Activated CD8-positive, alpha-beta memory T cell treated with anti-CD3 and anti-CD28 coated beads, Interleukin-2, amount 10 ng/mL, durations not matched to agents 7 days and 5 days (primary cell): ENCODE measurements around the gene FNIP1. TPM values are rescaled to one million over a fixed set of nuclear protein-coding genes. Genes with fewer than 3 reads are reported as not detected.
"Not testable (repeated sequence)": the region's sequence is repeated elsewhere in the genome, so short reads cannot be mapped to it uniquely, and the experiment has no call there.

ENCODE experiments used
- ATAC-seq: fragments of 150-1000 bp; cut with Tn5 transposase; one replicate; pipeline ENCODE4 v1.10.0; 2021; ENCODE audit warnings: moderate library complexity
- CTCF ChIA-PET: fragments of 350-600 bp; sonication (Branson Sonifier 250); formaldehyde crosslinking; loops from one replicate; lab custom pipeline; 2021; ENCODE audit warnings: antibody characterized with exemption; lab: Charles Lee
- DNase-seq: peaks from one replicate; pipeline ENCODE4 v3.0.0-alpha.2; 2020
- H3K27ac Mint-ChIP-seq: one replicate; pipeline ENCODE4 v1.8.0; 2021; ENCODE audit warnings: mild to moderate bottlenecking, mixed read lengths
- H3K27me3 Mint-ChIP-seq: one replicate; pipeline ENCODE4 v1.8.0; 2021; ENCODE audit warnings: mixed read lengths
- H3K36me3 Mint-ChIP-seq: one replicate; pipeline ENCODE4 v1.8.0; 2021; ENCODE audit warnings: mild to moderate bottlenecking, mixed read lengths
- H3K4me1 Mint-ChIP-seq: one replicate; pipeline ENCODE4 v1.8.0; 2021; ENCODE audit warnings: mixed read lengths
- H3K4me3 Mint-ChIP-seq: one replicate; pipeline ENCODE4 v1.8.0; 2021; ENCODE audit warnings: mild to moderate bottlenecking, moderate library complexity, mixed read lengths
- H3K9me3 Mint-ChIP-seq: one replicate; pipeline ENCODE4 v1.8.0; 2022; ENCODE audit warnings: low read depth, mixed read lengths
- total RNA-seq, 2 experiments: library from RNA; stranded (reverse); gene quantifications; one replicate each; pipeline ENCODE4 v1.2.3, GENCODE V29; 2021

The FNIP1 gene
- total RNA-seq, 2 experiments from 2014 or later = 25.5 to 30.3 TPM

- DNase-seq, H3K4me1 Mint-ChIP-seq, H3K27ac Mint-ChIP-seq, ATAC-seq, H3K27me3 Mint-ChIP-seq, CTCF ChIA-PET, H3K4me3 Mint-ChIP-seq: not testable (repeated sequence)
- H3K9me3 Mint-ChIP-seq = peaks cover 14% of the 10 kb centered on the region
- H3K36me3 Mint-ChIP-seq = peaks cover 57% of the 10 kb centered on the region
Observed at GRCh38 chr5:131729292-131729691, 67.5 kb downstream of the FNIP1 start.

GRCh38 chr5:131724089-131724488 lies 72.7 kb downstream of the FNIP1 start:
- ATAC-seq, H3K4me1 Mint-ChIP-seq, H3K27me3 Mint-ChIP-seq, CTCF ChIA-PET, DNase-seq, H3K27ac Mint-ChIP-seq, H3K4me3 Mint-ChIP-seq: not testable (repeated sequence)
- peaks cover 49% of the 10 kb centered on the region for H3K36me3 Mint-ChIP-seq
- peaks cover 22% of the 10 kb centered on the region for H3K9me3 Mint-ChIP-seq

DNA sequence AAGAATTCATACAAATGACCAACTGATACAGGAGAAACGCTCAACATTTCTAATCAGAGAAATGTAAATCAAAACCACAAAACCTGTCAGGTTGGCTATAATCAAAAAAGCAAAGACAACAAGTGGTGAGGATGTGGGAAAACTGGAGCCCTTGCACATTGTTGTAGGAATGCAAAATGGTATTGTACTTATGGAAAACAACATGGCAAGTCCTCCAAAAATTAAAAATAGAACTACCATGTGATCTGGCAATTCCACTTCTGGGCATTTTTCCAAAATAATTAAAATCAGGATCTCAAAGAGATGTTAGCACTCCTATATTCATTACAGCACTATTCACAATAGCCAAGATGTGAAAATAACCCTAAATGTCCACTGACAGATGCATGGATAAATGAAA lies 76.1 kb downstream of the FNIP1 start:
- Mint-ChIP-seq H3K4me1 (peaks cover 3% of the 10 kb centered on the region), H3K36me3 (peaks cover 40% of the 10 kb centered on the region), H3K27me3 (no peaks in the 10 kb centered on the region), H3K4me3 (no peak overlapping the region), H3K27ac (no peak overlapping the region), H3K9me3 (peaks cover 8% of the 10 kb centered on the region)
- no peak for DNase-seq
- no peak for ATAC-seq
- CTCF ChIA-PET = no interaction called here

GRCh38 chr5:131719564-131719963 lies 77.3 kb downstream of the FNIP1 start:
- DNase-seq (no peak), ATAC-seq (no peak)
- Mint-ChIP-seq H3K4me1 (peaks cover 3% of the 10 kb centered on the region), H3K9me3 (peaks cover 8% of the 10 kb centered on the region), H3K36me3 (peaks cover 40% of the 10 kb centered on the region), H3K27ac (no peak overlapping the region), H3K27me3 (no peaks in the 10 kb centered on the region), H3K4me3 (no peak overlapping the region)
- CTCF ChIA-PET = interaction anchor here (1.3 to 1.6 kb wide), 2 partner anchors 9 to 130 kb away, joined by 3 read pairs; no protein-coding TSS in a partner anchor

DNA sequence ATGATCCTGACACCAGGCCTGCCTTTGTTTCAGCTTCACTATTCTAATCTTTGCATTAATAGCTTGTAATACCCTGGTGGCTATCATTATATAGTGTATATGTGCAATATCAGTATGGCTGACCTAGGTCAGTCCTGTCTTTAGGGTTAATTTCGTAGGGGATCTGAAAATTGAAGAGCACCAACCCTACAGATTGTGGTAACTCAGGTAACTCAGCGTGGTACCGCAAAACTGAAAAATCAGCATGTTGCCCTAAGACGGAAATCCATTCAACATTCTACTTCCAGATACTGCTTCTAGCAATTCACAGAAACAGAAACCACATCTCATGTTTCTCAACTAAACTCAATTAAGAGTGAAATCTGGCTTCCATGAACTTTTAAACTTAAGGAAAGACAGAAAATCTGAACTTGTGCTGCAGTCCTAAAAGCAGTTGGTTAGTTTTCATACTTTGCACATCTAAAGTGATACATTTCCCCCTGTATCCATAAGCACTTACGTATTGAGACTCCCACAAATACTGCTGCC lies 78.3 kb downstream of the FNIP1 start:
- no peak for DNase-seq
- CTCF ChIA-PET = interaction anchor here (0.6 to 1.6 kb wide), 4 partner anchors 8 to 365 kb away, joined by 3 read pairs; no protein-coding TSS in a partner anchor
- Mint-ChIP-seq H3K27ac (no peak overlapping the region), H3K9me3 (peaks cover 8% of the 10 kb centered on the region), H3K4me1 (peaks cover 3% of the 10 kb centered on the region), H3K4me3 (no peak overlapping the region), H3K36me3 (peaks cover 44% of the 10 kb centered on the region), H3K27me3 (no peaks in the 10 kb centered on the region)
- no peak for ATAC-seq

DNA sequence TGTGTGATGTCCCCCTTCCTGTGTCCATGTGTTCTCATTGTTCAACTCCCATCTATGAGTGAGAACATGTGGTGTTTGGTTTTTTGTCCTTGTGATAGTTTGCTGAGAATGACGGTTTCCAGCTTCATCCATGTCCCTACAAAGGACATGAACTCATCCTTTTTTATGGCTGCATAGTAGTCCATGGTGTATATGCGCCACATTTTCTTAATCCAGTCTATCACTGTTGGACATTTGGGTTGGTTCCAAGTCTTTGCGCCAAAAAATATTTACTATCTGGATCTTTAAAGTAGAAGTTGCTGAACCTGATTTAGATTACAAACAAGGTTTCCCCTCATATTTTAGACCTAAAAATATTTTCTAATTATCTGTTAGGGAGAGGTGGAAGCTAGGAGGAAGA lies 79.7 kb downstream of the FNIP1 start:
- H3K27me3 Mint-ChIP-seq, H3K27ac Mint-ChIP-seq, H3K4me3 Mint-ChIP-seq, ATAC-seq, H3K4me1 Mint-ChIP-seq, DNase-seq, CTCF ChIA-PET, H3K9me3 Mint-ChIP-seq: not testable (repeated sequence)
- H3K36me3 Mint-ChIP-seq = peaks cover 45% of the 10 kb centered on the region

DNA sequence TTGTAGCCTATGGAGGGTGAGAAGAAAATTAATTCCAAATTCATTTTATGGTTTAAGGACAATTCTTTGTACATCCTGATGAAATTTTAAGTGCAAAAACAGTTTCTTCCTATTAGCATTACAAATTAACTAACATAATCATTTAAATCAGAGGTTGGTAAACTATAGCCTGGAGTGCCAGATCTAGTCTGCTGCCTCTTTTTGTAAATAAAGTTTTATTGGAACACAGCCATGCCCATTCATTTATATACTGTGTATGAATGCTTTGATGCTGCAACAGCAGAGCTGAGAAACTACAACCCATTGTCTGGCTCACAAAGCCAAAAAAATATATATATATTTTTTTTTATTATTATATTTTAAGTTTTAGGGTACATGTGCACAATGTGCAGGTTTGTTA lies 80.2 kb downstream of the FNIP1 start:
- no peak overlapping the region for H3K27ac Mint-ChIP-seq
- peaks cover 44% of the 10 kb centered on the region for H3K36me3 Mint-ChIP-seq
- peaks cover 8% of the 10 kb centered on the region for H3K9me3 Mint-ChIP-seq
- CTCF ChIA-PET = no interaction called here
- peaks cover 3% of the 10 kb centered on the region for H3K4me1 Mint-ChIP-seq
- no peak overlapping the region for H3K4me3 Mint-ChIP-seq
- ATAC-seq = no peak
- H3K27me3 Mint-ChIP-seq = no peaks in the 10 kb centered on the region
- DNase-seq = no peak

- Mint-ChIP-seq H3K9me3 (no peaks in the 10 kb centered on the region), H3K27ac (no peak overlapping the region), H3K4me1 (no peaks in the 10 kb centered on the region), H3K4me3 (no peak overlapping the region), H3K27me3 (no peaks in the 10 kb centered on the region), H3K36me3 (peaks cover 30% of the 10 kb centered on the region)
- DNase-seq (no peak), ATAC-seq (no peak)
- CTCF ChIA-PET = interaction anchor here (0.8 to 1.4 kb wide), 2 partner anchors 9 to 353 kb away, joined by 3 read pairs; no protein-coding TSS in a partner anchor
Observed at GRCh38 chr5:131710391-131710790, 86.4 kb downstream of the FNIP1 start.

- no peaks in the 10 kb centered on the region for H3K4me1 Mint-ChIP-seq
- no peak overlapping the region for H3K4me3 Mint-ChIP-seq
- H3K27me3 Mint-ChIP-seq = no peaks in the 10 kb centered on the region
- ATAC-seq = no peak
- no peak overlapping the region for H3K27ac Mint-ChIP-seq
- H3K9me3 Mint-ChIP-seq = no peaks in the 10 kb centered on the region
- DNase-seq = no peak
- H3K36me3 Mint-ChIP-seq = peaks cover 36% of the 10 kb centered on the region
- CTCF ChIA-PET = interaction anchor here (1.0 to 1.1 kb wide), 2 partner anchors 9 to 299 kb away, joined by 3 read pairs; no protein-coding TSS in a partner anchor
Observed at GRCh38 chr5:131709043-131709442, 87.8 kb downstream of the FNIP1 start.

- H3K4me1 Mint-ChIP-seq = no peaks in the 10 kb centered on the region
- H3K4me3 Mint-ChIP-seq = no peak overlapping the region
- ATAC-seq (no peak), DNase-seq (no peak)
- H3K27ac Mint-ChIP-seq = no peak overlapping the region
- peaks cover 50% of the 10 kb centered on the region for H3K36me3 Mint-ChIP-seq
- no peaks in the 10 kb centered on the region for H3K27me3 Mint-ChIP-seq
- CTCF ChIA-PET = no interaction called here
- no peaks in the 10 kb centered on the region for H3K9me3 Mint-ChIP-seq
Observed at GRCh38 chr5:131706281-131706680, 90.5 kb downstream of the FNIP1 start.

DNA sequence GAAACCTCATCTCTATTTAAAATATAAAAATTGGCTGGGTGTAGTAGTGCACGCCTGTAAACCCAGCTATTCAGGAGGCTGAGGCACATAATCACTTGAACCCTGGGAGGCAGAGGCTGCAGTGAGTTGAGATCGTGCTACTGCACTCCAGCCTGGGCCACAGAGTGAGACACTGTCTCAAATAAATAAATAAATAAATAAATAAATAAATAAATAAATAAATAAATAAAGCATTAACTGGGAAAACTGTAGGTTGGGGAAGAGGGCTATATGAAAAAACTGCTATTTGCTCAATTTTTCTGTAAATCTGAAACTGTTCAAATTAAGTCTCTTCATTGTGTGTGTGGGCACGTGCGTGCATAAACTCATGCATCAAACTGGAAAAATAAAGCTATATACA lies 101.9 kb downstream of the FNIP1 start:
- DNase-seq = no peak
- ATAC-seq = no peak
- no peaks in the 10 kb centered on the region for H3K4me1 Mint-ChIP-seq
- H3K4me3 Mint-ChIP-seq = no peak overlapping the region
- peaks cover 51% of the 10 kb centered on the region for H3K36me3 Mint-ChIP-seq
- H3K27me3 Mint-ChIP-seq = no peaks in the 10 kb centered on the region
- H3K9me3 Mint-ChIP-seq = no peaks in the 10 kb centered on the region
- CTCF ChIA-PET = no interaction called here
- H3K27ac Mint-ChIP-seq = no peak overlapping the region

DNA sequence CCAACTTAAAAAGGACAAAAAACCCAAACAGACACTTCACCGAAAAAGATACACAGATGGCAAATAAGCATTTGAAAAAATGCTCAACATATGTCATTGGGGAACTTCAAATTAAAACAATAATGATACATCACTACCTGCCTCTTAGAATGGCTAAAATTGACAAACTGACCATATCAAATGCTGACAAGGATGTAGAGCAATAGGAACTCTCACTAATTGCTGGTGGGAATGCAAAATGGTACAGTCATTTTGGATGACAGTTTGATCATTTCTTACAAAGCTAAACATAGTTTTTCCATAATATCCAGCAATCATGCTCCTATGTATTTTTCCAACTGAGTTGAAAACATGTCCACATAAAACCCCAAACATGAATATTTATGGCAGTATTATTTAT lies 102.9 kb downstream of the FNIP1 start:
- CTCF ChIA-PET = interaction anchor here (1.0 kb wide), 1 partner anchor 104 kb away, joined by 3 read pairs; no protein-coding TSS in a partner anchor
- Mint-ChIP-seq H3K36me3 (peaks cover 56% of the 10 kb centered on the region), H3K27me3 (no peaks in the 10 kb centered on the region), H3K4me1 (no peaks in the 10 kb centered on the region), H3K4me3 (no peak overlapping the region), H3K9me3 (peaks cover 2% of the 10 kb centered on the region), H3K27ac (no peak overlapping the region)
- DNase-seq (no peak), ATAC-seq (no peak)

GRCh38 chr5:131685516-131686171 lies 111.2 kb downstream of the FNIP1 start:
- H3K27me3 Mint-ChIP-seq = no peaks in the 10 kb centered on the region
- peaks cover 2% of the 10 kb centered on the region for H3K9me3 Mint-ChIP-seq
- CTCF ChIA-PET = no interaction called here
- DNase-seq (no peak), ATAC-seq (no peak)
- no peaks in the 10 kb centered on the region for H3K4me1 Mint-ChIP-seq
- H3K4me3 Mint-ChIP-seq = no peak overlapping the region
- H3K27ac Mint-ChIP-seq = no peak overlapping the region
- H3K36me3 Mint-ChIP-seq = peaks cover 23% of the 10 kb centered on the region

DNA sequence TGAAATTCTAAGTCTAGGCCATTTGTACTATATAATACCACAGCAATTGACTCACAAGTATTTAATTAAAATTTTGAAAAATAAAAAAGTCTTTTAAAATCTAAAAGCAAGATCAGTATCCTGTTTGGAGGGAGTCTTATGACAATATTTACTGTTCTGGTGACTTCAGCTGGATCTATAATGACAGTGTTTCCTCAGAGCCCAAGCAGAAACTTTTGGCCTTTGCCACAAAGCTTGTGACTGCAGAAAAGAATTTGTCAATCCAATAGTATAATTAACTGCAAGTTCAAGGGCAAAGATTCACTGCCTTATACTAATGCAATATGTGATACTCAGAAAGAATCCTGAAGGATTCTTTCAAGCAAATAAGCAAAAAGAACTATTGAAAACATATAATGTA lies 112.2 kb downstream of the FNIP1 start:
- Mint-ChIP-seq H3K9me3 (peaks cover 2% of the 10 kb centered on the region), H3K27me3 (no peaks in the 10 kb centered on the region), H3K4me1 (peaks cover 2% of the 10 kb centered on the region), H3K36me3 (peaks cover 21% of the 10 kb centered on the region), H3K4me3 (no peak overlapping the region), H3K27ac (no peak overlapping the region)
- CTCF ChIA-PET = no interaction called here
- DNase-seq (no peak), ATAC-seq (no peak)
